ENCODE results near the gene FAM78A.

DNA sequence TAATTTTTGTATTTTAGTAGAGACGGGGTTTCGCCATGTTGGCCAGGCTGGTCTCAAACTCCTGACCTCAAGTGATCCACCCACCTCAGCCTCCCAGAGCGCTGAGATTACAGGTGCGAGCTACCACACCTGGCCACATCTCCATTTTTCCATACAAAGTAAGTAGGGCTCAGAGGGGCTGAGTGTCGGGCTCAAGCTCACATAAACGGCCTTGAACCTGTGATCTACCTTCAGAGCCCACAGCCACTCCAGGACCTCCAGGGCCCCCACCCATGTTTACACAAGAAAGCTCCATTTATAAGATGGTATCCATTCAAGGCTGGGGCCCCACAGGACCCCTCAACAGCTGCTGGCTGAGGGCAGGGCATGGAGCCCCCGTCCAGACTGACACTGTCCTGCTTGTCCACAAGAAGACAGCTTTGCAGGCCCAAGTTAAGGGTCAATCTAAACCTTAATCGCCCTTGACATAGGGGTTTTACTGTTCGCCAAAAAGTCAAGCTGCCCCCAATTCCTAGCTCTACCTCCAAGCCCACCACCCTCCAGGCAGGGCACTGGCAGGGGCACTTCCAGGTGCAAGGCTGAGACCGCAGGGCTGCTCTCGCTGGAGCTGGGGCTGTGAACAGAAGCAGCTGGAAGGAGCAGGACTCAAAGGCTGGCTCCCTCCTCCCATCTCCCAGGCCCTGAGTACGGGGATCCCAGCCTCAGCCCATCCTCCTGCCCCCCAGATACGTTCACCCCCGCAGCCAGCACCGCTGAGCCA lies 18.9 kb downstream of the FAM78A start:
- TF ChIP-seq, protein P1, sequence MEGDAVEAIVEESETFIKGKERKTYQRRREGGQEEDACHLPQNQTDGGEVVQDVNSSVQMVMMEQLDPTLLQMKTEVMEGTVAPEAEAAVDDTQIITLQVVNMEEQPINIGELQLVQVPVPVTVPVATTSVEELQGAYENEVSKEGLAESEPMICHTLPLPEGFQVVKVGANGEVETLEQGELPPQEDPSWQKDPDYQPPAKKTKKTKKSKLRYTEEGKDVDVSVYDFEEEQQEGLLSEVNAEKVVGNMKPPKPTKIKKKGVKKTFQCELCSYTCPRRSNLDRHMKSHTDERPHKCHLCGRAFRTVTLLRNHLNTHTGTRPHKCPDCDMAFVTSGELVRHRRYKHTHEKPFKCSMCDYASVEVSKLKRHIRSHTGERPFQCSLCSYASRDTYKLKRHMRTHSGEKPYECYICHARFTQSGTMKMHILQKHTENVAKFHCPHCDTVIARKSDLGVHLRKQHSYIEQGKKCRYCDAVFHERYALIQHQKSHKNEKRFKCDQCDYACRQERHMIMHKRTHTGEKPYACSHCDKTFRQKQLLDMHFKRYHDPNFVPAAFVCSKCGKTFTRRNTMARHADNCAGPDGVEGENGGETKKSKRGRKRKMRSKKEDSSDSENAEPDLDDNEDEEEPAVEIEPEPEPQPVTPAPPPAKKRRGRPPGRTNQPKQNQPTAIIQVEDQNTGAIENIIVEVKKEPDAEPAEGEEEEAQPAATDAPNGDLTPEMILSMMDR (IDR thresholded peaks at IDR 0.05): no peak
- TF ChIP-seq POLR2AphosphoS5 (IDR thresholded peaks at IDR 0.05) (no peak), POLR2A (IDR thresholded peaks at IDR 0.05; ENCODE audit: low read depth) (no peak)

Data from esophagus muscularis mucosa (tissue), 3 donors.